ENCODE data around the gene PIAS2. TPM values are rescaled to one million over a fixed set of nuclear protein-coding genes. Genes with fewer than 3 reads are reported as not detected.
"Not testable (repeated sequence)": the region's sequence is repeated elsewhere in the genome, so short reads cannot be mapped to it uniquely, and the experiment has no call there.

Gene PIAS2, protein sequence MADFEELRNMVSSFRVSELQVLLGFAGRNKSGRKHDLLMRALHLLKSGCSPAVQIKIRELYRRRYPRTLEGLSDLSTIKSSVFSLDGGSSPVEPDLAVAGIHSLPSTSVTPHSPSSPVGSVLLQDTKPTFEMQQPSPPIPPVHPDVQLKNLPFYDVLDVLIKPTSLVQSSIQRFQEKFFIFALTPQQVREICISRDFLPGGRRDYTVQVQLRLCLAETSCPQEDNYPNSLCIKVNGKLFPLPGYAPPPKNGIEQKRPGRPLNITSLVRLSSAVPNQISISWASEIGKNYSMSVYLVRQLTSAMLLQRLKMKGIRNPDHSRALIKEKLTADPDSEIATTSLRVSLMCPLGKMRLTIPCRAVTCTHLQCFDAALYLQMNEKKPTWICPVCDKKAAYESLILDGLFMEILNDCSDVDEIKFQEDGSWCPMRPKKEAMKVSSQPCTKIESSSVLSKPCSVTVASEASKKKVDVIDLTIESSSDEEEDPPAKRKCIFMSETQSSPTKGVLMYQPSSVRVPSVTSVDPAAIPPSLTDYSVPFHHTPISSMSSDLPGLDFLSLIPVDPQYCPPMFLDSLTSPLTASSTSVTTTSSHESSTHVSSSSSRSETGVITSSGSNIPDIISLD
- total RNA-seq = 10 to 100 TPM; 38.7 to 81.6 (median 42.3) TPM

DNA sequence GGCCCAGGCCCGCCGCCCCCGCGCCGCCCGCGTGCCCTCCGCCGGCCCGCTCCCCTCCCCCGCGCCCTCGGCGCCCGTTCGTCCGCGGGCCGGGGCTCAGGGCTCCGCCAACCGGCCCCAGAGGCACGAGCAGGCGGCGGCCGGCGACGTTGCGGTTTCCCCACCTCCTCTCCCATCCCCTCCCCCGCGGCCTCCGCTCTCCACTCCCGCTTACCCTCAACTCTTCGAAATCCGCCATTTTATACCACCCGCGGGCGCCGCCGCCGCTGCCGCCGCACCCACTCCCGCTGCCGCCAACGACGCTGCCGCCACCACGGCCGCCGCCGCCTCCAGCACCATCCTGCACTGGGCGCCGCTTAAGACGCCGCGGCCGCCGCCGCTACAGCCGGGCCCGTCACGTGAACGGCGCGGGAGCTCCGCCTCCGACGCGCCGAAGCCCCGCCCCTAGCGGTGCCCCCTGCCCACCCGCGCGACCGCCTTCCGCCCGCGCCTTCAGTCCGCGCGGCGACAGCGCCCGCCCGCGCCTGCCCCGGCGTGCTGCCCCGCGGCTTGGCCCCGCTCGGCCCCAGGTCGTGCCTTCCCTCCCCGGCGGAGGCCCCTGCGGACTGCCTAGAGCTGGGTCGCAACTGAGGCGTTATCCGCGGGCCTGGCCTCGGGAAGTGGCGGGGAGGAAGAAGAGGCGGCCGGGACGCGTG lies at the start of gene PIAS2, which contains the start of gene KATNAL2:
PIAS2 (minus strand) TSS at position 400 of the 695 bp plus-strand sequence; CDS start at position 238, 162 bp downstream.
KATNAL2 (plus strand) TSS at position 495 of the 695 bp plus-strand sequence. CDS start 29,271 bp downstream, outside the sequence.
- H3K4me3 ChIP-seq (replicated peaks in 1 of 3) = peak within 1 kb of the TSS; percentile 68 to 93 (median 77)
- 0% methylated on average over 9 to 36 of the region's 107 CpGs for WGBS, 2 donors
- intact Hi-C loops (cut with DNase I) = no loop called here
- peak; percentile 81 to 82 for DNase-seq
- peaks cover 8 to 13% of the 10 kb centered on the region in 2 donors for H3K4me1 ChIP-seq
- no peaks in the 10 kb centered on the region for H3K36me3 ChIP-seq
- no peaks in the 10 kb centered on the region for H3K27me3 ChIP-seq
- H3K9me3 ChIP-seq = no peaks in the 10 kb centered on the region
- TF ChIP-seq, protein P1, sequence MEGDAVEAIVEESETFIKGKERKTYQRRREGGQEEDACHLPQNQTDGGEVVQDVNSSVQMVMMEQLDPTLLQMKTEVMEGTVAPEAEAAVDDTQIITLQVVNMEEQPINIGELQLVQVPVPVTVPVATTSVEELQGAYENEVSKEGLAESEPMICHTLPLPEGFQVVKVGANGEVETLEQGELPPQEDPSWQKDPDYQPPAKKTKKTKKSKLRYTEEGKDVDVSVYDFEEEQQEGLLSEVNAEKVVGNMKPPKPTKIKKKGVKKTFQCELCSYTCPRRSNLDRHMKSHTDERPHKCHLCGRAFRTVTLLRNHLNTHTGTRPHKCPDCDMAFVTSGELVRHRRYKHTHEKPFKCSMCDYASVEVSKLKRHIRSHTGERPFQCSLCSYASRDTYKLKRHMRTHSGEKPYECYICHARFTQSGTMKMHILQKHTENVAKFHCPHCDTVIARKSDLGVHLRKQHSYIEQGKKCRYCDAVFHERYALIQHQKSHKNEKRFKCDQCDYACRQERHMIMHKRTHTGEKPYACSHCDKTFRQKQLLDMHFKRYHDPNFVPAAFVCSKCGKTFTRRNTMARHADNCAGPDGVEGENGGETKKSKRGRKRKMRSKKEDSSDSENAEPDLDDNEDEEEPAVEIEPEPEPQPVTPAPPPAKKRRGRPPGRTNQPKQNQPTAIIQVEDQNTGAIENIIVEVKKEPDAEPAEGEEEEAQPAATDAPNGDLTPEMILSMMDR (IDR thresholded peaks at IDR 0.05) = peak in 1 of 6 experiments; percentile 3
- peak; percentile 71 to 98 for TF ChIP-seq POLR2A (IDR thresholded peaks at IDR 0.05)
- peak within 1 kb of the TSS; percentile 79 to 99 (median 87) for H3K27ac ChIP-seq

DNA sequence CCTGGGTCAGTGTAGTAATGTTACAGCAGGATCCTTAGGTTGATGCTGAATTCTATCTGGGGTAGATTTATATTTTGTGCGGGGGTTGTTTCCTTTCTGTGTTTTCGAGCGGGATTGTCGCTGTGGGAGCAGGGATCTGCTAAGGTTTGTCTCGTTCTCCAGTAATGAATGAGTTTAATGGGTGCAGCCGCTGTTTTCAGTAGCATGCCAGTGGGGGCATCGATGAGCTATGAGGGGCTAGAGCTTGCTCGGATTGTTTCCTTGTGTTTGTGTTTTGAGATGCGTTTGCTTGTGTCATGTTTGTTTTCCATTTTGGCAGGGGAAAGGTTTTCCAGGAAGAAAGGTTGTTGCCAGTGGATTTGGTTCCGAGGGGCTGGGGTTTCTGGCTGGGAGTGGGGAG lies 49.0 kb upstream of the PIAS2 start:
- H3K36me3 ChIP-seq; H3K27ac ChIP-seq; H3K4me3 ChIP-seq (replicated peaks in 1 of 3); DNase-seq; H3K27me3 ChIP-seq; H3K4me1 ChIP-seq; intact Hi-C loops (cut with DNase I); H3K9me3 ChIP-seq: not testable (repeated sequence)
- WGBS, 2 donors = 100% methylated on average over 1 of the region's 10 CpGs; no CpG with 5 or more reads in 1 of the 2 donors

DNA sequence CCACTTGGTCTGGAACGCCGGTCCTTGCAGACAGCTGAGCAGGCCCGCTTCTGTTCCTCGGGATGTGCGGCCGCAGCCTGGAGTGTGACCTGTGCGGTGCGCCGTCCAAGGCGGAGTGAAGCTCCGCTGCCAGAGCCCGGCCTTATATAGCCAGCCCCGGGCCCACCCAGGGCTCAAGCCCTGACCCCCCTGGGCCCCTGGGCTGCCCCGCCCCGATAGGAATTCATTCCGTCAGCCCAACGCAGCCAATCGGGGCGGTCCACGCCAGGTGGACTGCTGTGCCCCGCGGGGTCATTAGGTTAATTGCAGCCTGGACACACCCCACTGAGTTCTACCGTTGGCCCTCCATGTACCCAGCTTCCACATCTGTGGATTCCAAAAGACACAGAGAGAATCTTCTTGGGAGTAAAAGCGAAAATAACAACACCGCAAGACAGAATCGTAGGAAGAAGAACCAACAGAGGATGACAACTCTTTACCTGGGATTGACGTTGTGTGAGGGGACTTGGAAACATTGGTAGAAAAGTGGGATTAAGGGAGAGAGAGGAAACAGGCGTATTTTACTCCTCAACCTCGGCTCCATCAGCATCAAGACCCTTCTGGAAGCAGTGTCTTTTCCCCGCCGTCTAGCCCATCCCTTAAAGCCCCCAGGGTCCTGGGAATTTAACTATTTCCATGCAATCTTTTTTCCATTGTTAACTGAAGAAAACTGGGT lies 47.4 kb upstream of the PIAS2 start:
- intact Hi-C loops (cut with DNase I); H3K4me1 ChIP-seq; H3K9me3 ChIP-seq; H3K4me3 ChIP-seq (replicated peaks in 1 of 3); H3K27ac ChIP-seq; H3K27me3 ChIP-seq; DNase-seq; H3K36me3 ChIP-seq: not testable (repeated sequence)
- 94% methylated on average over 8 of the region's 31 CpGs; no CpG with 5 or more reads in 1 of the 2 donors for WGBS, 2 donors

DNA sequence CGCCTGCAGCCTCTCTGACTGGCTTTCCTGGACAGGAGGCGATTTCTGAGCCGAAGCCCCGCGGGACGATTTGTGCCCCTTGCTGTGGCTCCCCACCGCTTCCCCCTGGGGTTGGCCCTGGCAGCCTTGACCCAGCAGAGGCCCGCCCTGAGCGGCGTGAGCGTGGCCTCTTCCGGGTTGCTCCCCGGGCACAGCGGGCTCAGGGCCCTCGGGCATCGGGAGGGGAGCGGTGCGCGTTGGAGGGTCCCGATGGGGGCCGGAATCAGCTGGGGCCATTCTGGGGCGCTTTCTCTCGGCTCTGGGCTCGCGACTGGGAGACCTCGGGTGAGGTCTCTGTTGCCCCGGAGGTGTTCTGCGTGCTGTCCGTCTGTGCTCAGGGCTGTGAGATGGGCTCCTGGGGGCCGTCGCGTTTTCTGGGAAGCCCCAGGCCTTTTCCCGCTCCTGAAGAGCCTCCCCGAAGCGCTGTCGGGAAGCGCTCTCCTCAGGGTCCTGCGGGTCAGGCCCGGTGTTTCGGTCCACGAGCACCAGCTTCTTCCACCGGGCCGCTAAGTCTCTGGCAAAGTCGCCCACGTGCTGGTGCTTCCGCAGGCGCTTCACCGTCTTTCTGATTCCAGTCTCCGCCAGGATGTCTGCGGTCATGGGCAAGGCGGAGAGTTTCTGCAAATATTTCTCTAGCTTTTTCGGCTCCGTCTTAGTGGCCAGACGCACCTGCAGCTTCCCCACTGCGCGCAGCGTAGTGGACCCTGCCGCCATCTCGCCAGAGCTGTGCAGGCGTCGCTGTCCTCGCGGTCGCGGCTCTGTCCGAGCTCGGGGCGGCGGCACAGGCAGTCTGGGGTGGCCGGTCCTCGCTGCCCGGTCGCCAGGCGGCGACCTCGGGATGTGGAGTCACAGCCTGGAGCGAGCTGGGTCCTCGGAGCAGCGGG lies 46.6 kb upstream of the PIAS2 start:
- H3K27ac ChIP-seq; H3K36me3 ChIP-seq; intact Hi-C loops (cut with DNase I); H3K27me3 ChIP-seq; DNase-seq; H3K9me3 ChIP-seq; H3K4me3 ChIP-seq (replicated peaks in 1 of 3); H3K4me1 ChIP-seq: not testable (repeated sequence)
- WGBS, 2 donors = no CpG with 5 or more reads among the region's 79 CpGs

DNA sequence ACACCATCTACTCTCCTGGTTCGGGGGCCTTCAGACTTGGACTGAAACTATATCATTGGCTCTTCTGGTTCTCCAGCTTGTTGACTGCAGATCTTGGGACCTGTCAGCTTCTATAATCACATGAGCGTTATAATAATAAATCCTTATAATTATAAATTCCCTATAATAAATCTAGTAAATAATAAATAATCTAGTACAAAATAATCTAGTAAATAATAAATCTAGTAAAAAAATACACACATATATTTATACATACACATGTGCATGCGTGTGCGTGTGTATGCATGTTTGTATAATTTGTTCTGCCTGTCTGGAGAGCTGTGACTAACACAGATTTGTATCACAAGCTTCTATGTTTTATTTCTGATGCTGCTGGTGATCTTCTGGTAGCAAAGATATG lies 40.9 kb upstream of the PIAS2 start:
- H3K4me1 ChIP-seq = no peaks in the 10 kb centered on the region
- intact Hi-C loops (cut with DNase I) = no loop called here
- TF ChIP-seq POLR2A (IDR thresholded peaks at IDR 0.05) = no peak
- TF ChIP-seq, protein P1 (IDR thresholded peaks at IDR 0.05) = no peak
- no peaks in the 10 kb centered on the region for H3K9me3 ChIP-seq
- no peak for DNase-seq
- H3K27me3 ChIP-seq = no peaks in the 10 kb centered on the region
- H3K4me3 ChIP-seq (replicated peaks in 1 of 3) = no peak overlapping the region
- no peak overlapping the region for H3K27ac ChIP-seq
- WGBS, 2 donors = 95 to 96% methylated on average over 4 of the region's 4 CpGs
- no peaks in the 10 kb centered on the region for H3K36me3 ChIP-seq
